GM12878 (cell line): ENCODE measurements around the gene ZNF333.

Source experiments
- CTCF ChIP-seq, 3 experiments: IDR thresholded peaks in 2 of 3; conservative IDR thresholded peaks in 1 of 3; 2 replicates each; pipeline ENCODE4 v1.5.1; 2011; ENCODE audit warnings: low read depth in 3 of 3, low read length in 3 of 3, mild to moderate bottlenecking in 3 of 3, control low read depth in 2 of 3, moderate library complexity in 2 of 3, inconsistent platforms in 1 of 3, mixed read lengths in 1 of 3; ENCODE audit not compliant: control insufficient read depth in 2 of 3, insufficient read depth in 1 of 3; ENCODE audit errors: extremely low read depth in 1 of 3
- POLR2AphosphoS2 ChIP-seq: IDR thresholded peaks from 2 replicates; pipeline ENCODE4 v1.6.1; 2011; ENCODE audit warnings: low read depth, mild to moderate bottlenecking, low read length, improper control_type of control experiment, moderate library complexity
- SKIL ChIP-seq: fragments of 450-650 bp; IDR thresholded peaks from 2 replicates; pipeline ENCODE4 v1.6.1; 2017; ENCODE audit warnings: mild to moderate bottlenecking, low read depth, inconsistent platforms; ENCODE audit not compliant: poor library complexity, severe bottlenecking

DNA sequence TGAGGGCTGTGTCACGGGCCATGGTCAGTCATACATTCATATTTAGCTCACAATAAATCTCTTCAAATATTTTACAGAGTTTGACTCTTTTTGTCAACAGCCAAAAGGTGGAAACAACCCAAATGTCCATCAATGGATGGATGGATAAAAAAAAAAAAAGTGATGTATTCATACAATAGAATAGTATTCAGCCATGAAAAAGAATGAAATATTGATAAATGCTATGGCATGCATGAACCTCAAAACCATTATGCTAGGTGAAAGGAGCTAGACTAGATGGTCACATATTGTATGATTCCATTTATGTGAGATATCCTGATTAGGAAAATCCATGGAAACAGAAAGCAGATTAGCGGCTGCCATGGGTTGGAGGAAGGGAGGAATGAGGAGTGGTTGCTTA, 72.3 kb downstream of the ZNF333 start:
- TF ChIP-seq POLR2AphosphoS2 (no peak), CTCF (IDR thresholded peaks at IDR 0.05 in 2 of 3, conservative IDR thresholded peaks at IDR 0.05 in 1 of 3; ENCODE audit: control insufficient read depth in 2 of 3, extremely low read depth in 1 of 3, insufficient read depth in 1 of 3, low read depth in 3 of 3, low read length in 3 of 3) (no peak), SKIL (no peak)
